AG09319 (cell line): ENCODE data around the gene CCNT1.
"Not testable (repeated sequence)": the region's sequence is repeated elsewhere in the genome, so short reads cannot be mapped to it uniquely, and the experiment has no call there.

Experiments
- DNase-seq: peaks from one replicate; pipeline ENCODE4 v3.0.0-alpha.2; 2010; ENCODE audit warnings: low read depth; ENCODE audit errors: extremely low read depth
- CTCF ChIP-seq: IDR thresholded peaks from 2 replicates; pipeline ENCODE4 v1.5.1; 2011; ENCODE audit warnings: low read depth, mild to moderate bottlenecking, inconsistent platforms, low read length, moderate library complexity

CCNT1 gene

DNA sequence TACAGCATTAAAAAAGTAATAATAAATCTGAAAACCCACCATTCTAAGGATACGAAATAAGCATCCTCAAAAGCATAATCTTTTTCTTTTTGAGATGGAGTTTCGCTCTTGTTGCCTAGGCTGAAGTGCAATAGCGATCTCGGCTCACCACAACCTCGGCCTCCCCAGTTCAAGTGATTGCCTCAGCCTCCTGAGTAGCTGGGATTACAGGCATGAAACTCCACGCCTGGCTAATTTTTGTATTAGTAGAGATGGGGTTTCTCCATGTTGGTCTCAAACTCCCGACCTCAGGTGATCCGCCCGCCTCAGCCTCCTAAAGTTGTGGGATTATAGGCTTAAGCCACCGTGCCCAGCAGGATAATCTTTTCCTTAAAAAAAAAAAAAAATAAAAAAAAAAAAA, 4.3 kb downstream of the CCNT1 start:
- no peak for DNase-seq
- TF ChIP-seq CTCF, result no peak

GRCh38 chr12:48698822-48699221, 17.7 kb downstream of the CCNT1 start:
- not testable (repeated sequence) for DNase-seq

DNA sequence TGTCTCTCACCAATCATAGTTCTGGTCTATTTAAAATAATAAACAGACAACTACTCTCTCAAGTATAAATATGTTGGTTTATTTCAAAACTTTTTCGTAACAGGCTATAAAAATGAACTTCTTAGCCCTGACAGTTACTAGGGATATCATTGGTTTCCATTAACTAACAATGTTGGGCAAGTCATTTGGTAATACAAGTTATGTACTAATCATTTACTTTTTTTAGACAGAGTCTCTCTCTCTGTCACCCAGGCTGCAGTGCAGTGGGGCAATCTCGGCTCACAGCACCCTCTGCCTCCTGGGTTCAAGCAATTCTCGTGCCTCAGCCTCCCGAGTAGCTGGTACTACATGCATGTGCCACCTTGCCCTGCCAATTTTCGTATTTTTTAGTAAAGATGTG, 19.9 kb downstream of the CCNT1 start:
- TF ChIP-seq CTCF, result no peak
- no peak for DNase-seq

DNA sequence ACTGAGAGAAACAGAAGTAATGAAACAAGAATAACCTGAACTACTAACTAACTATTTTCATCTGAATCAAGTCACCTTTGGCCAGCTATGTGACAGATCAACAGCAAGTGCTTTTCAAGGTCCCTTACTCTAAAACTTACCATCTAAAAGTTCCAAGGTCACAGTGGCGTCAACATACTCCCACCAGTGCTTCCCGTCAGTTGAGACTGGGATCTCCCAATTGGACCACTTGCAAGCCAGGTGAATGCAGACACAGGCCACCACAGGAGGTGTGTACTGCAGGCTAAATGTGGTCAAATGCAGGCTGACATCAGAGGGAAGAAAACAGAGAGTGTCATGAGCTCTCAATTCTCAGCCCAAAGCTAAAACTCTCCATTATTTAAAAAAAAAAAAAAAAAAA, 20.6 kb downstream of the CCNT1 start:
- no peak for TF ChIP-seq CTCF
- DNase-seq, result no peak

GRCh38 chr12:48694038-48694437, 22.5 kb downstream of the CCNT1 start:
- no peak for TF ChIP-seq CTCF
- DNase-seq, result no peak

- TF ChIP-seq CTCF, result no peak
- no peak for DNase-seq
These were observed 22.9 kb downstream of the CCNT1 start for GRCh38 chr12:48693572-48693971.

GRCh38 chr12:48691826-48692487, 24.6 kb downstream of the CCNT1 start:
- no peak for DNase-seq
- no peak for TF ChIP-seq CTCF

- no peak for TF ChIP-seq CTCF
- DNase-seq, result no peak
These were observed 25.5 kb downstream of the CCNT1 start for GRCh38 chr12:48690990-48691389.
